HL-60/S4 treated with phorbol 12-myristate 13-acetate at 8.2 ng/mL for 4 days and 3 days (cell line): Measurements from ENCODE around the gene IREB2.
"Not testable (repeated sequence)": the region's sequence is repeated elsewhere in the genome, so short reads cannot be mapped to it uniquely, and the experiment has no call there.

Experiments
- in situ Hi-C: fragments of 300-500 bp; cut with MboI; formaldehyde crosslinking; loops from 2 replicates; pipeline ENCODE4 v1.15.0; 2022; ENCODE audit warnings: low sequenced_read_pairs

Gene IREB2

DNA sequence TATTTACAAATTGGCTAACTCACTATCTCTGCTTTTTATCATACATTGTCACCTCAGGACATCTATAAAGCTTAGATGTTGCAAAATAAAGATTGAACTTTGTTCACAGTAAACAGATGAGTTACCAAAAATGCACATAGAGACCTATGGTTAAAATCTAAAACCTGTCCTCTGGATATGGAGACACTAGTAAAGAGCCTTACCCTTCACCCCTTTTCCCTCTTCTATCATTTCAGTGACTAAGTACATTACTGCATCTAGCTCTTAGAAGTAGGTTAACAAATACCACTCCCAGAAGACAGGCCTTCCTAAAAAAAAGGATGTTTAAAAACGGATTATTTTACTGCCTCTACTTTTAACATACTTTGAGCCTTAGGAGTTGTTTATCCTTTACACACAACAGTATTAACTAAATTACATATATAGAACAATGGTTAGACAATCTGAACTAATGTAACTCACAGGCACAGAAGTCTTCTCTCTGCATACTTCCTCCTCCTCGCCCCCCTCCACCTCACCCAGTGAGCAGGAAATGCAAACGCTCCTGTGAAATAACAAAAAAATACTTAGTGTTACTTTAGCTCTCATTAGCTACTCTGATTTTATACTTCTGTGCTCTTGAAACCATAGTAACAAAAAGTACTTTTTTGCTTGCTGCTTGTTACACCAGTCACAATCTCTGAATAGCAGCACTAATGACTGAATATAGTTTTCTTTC lies 23.3 kb downstream of the IREB2 start:
- in situ Hi-C loops, result no loop called here

DNA sequence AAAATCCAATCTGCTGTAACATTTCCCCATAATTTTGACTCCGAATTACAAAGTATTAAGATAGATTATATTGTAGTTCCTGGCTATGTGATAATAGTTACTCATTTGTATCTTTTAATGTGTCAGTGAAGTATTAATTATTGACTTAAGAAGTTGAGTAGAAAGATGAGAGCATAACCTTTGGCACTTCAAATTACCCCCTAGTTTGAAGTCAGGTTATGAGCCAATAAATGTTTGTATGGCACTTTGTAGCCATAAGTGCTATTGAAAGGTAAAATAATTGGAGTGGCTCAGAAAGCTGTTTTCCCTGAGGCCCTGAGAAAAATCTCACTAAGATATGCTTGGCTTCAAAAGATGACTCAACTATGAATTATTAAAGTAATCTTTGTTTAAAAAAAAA lies 31.0 kb downstream of the IREB2 start:
- in situ Hi-C loops, result no loop called here

DNA sequence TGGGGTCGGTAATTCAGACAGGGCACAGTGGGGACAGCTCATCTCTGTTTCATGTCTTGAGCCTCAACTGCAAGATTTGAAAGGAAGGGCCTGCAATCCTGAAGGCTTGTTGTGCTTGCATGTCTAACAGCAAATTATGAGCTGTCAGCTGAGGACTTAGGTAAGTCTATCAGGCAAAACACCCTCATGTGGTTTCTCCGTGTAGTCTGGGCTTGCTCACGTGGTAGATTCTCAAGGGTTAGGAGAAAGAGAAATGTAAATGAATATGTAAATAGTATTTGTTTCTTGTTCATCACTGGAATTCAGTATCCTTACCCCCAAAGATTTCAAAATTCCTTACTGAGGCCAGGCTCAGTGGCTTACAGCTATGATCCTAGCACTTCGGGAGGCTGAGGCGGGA lies 39.3 kb downstream of the IREB2 start:
- in situ Hi-C loops, result no loop called here

DNA sequence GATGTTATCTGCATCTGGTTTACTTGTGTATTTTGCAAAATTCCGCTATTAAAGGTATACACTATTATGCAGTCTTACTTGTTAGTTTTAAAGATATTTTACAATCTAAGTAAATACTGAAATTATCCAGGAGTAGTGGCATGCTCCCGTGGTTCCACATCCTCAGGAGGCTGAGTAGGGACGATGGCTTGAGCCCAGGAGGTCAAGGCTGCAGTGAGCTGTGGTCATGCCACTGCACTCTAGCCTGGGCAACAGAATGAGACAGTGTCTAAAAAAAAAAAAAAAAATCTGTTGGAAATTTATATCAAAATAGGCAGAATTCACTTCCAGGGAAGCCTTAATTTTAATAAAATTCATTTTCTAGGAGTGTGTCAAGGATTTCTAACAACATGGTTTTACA lies 41.6 kb downstream of the IREB2 start:
- in situ Hi-C loops, result loop anchor here (10.0 kb wide), 1 partner anchor 175 kb away; no protein-coding TSS in a partner anchor

DNA sequence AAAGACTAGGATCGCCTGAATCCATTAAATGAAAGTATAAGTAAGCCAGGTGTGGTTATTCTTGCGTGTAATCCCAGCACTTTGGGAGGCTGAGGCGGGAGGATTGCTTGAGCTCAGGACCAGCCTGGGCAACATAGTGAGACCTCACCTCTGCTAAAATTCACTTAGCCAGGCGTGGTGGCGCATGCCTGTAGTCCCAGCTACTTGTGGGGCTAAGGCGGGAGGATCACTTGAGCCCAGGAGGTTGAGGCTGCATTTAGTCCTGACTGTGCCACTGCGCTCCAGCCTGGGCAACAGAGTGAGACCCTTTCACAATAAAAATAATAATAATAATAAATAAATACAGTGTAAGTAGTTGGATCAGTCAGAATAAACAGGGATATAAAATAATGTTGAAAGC lies 43.9 kb downstream of the IREB2 start:
- in situ Hi-C loops, result loop anchor here (10.0 kb wide), 1 partner anchor 177 kb away; no protein-coding TSS in a partner anchor

DNA sequence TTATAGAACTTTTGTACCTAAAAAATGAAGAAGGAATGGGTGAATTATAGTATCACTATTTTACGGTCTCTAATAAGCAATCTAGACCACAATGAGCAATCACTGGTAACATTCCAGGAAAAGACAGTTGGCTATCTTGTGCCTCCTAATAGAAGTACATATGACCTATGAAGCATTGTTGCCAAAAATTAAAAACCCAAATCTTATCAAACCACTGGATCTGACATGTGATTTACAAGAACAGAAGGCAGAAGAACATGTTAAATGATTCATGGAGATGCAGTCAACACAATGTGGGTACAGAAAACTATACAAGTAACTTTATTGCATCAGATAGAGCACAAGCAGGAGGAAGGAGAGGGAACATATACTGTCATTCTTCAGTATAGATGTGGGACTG lies 54.9 kb downstream of the IREB2 start:
- in situ Hi-C loops, result no loop called here

DNA sequence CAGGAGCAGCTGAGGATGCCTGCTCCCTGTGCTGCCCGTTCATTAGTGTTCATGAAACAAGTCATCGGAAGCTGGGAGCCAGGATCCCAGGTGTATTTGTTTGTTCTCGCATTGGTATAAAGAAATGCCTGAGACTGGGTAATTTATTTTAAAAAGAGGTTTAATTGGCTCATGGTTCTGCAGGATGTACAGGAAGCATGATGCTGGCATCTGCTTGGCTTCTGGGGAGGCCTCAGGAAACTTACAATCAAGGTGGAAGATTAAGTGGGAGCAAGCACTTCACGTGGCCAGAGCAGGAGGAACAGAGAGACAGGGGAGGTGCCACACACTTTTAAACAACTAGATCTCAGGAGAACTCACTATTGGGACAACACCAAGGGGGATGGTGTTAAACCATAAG lies 63.8 kb downstream of the IREB2 start:
- in situ Hi-C loops, result no loop called here

DNA sequence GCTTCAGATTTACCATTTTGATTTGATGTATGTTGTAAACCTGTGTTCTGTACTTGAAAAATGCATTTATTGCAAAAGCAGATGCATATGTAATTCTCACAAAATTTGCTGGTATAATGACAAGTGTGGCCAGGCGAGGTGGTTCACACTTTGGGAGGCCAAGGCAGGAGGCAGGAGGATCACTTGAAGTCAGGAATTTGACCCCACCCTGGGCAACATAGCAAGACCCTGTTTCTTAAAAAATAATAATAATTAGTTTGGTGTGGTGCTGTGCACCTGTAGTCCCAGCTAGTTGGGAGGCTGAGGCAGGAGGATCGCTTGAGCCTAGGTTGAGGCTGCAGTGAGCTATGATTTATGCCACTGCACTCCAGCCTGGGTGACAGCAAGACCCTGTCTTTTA lies 64.6 kb downstream of the IREB2 start:
- in situ Hi-C loops, result no loop called here

DNA sequence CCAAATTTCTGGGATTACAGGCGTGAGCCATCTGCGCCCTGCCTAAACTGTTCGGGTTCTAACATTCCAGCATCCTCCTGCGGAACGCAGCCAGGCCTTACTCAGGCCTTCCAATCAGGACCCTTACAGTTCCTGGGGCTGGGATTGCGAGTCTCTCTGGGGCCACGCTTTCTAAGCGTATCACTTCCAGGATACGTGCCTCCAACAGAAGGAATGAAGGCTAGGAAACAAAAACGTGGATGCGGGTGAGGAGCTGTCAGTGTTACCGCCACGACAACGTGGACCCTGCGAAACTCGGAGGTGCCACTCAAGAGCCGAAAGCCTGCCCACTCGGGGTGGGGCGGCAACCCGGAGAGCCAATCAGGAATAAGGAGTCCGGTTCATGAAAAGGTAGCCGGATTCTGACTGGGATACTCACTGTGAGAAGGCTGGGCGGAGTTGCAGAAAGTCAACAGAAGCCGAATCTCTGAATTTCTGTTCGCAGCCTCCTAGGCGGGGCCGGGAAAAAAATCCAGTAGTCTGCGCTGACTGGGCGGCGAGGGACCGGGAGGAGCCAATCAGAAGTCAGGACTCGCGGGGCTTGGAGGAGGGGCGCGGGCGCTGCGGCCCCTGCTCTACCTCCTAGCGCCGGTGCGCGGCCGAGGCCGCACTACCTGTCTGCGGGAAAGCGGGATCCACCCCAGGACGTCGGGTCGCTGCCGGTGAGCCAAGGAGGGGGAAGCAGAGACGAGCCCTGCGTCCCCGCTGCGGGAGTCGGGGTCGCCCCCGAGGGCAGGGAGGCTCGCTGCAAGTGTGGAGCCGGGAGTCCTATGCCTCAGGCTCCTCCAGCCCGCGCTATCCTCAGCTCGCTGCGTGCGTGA lies 69.2 kb downstream of the IREB2 start, which contains the start of gene HYKK:
HYKK (plus strand) TSS at position 607 of the 860 bp plus-strand sequence. CDS start 5,512 bp downstream, outside the sequence.
- in situ Hi-C loops, result no loop called here

DNA sequence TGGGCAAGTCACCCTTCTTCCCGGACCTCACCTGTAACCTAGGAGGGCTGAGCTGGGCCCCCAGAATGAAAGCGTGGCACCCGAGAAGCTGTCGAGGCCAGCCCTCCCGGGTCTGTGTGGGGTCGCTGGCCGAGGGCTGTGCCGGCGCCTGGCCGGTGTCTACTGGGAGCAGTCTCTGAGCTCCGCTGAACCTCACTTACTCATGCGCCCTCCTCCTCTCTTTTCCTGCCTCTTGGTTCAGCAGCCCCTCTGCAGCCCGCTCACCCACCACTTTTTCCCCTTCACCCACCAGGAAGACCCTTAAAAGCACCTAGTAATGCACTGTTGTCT lies 69.8 kb downstream of the IREB2 start:
- in situ Hi-C loops, result no loop called here

DNA sequence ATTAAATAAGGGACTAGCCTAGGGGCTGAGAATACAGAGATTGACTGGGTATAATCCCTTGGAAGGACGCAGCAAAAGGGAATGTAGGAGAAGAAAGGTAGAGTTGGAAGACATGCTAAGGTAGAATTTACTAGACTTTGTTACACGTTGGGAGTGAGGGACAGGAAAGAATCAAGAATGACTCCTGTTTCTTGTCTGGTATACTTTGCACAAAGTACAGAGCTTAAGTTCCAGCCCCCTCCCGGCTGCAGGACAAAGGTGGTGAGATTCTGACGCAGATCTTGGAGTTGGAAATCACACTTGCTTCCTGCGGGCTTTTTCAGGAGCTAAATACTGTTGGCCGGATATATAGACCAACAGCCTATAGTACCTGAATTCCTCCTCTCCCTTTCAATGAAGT lies 70.3 kb downstream of the IREB2 start:
- in situ Hi-C loops, result no loop called here

DNA sequence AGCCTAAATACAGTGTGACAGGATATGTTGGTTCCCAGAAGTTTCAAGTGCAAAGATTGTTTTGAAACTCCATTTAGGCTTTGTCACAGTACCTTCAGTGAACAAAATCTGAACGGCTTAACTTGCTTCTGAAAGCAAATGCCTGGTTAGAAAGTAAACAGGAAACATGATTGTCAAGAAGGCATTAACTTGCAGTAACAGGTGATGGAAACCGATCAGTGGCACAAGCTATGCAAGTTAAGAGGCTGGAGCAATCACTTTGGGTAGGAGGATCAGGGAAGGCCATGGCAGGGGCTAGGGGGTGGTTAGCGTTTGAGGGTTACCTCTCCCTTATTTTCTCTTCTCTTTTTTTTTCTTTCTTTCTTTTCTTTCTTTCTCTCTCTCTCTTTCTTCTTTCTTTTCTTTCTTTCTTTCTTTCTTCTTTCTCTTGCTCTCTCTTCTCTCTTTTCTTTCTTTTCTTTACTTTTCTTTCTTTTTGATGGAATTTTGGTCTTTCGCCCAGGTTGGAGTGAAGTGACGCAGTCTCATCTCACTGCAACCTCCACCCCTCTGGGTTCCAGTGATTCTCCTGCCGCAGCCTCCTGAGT lies 71.8 kb downstream of the IREB2 start:
- in situ Hi-C loops, result no loop called here

DNA sequence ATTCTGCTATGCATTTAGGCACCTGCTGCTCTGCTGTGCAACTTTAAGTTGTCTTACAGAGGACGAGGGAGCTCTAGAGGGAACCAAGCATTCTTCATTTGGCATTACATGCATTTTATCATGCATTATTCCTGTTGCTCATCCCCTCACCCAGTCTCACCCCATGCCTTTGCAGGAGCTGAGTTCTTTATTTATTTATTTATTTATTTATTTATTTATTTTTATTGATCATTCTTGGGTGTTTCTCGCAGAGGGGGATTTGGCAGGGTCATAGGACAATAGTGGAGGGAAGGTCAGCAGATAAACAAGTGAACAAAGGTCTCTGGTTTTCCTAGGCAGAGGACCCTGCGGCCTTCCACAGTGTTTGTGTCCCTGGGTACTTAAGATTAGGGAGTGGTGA lies 82.0 kb downstream of the IREB2 start:
- in situ Hi-C loops, result not testable (repeated sequence)

DNA sequence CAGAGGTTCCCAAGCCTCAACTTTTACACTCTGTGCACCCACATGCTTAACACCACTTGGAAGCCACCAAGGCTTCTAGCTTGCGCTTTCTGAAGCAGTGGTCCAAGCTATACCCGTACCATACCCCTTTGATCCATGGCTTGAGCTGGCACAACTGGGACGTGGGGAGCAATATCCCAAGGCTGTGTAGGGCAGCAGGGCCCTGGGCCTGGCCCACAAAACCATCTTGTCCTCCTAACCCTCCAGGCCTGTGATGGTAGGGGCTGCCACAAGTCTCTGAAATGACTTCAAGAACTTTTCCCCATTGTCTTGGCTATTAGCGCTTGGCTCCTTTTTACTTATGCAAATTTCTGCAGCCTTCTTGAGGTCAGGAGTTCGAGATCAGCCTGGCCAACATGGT lies 86.2 kb downstream of the IREB2 start:
- in situ Hi-C loops, result no loop called here

DNA sequence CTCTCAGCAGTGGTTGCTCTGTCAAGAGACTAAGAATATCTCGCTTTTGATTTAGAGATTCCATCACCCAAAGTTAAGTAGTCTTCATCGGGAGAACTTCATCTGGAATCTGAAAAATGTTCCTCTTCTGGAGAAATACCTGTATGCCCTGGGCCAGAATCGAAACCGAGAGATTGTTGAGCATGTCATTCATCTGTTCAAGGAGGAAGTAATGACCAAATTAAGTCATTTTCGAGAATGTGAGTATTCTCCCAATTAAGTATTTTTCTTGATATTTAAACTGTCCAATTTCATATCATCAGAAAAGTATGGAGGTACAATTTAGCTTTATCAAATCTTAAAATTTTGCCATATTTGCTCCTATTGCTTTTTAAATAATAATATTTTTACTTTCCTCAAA lies 89.3 kb downstream of the IREB2 start:
- in situ Hi-C loops, result no loop called here

DNA sequence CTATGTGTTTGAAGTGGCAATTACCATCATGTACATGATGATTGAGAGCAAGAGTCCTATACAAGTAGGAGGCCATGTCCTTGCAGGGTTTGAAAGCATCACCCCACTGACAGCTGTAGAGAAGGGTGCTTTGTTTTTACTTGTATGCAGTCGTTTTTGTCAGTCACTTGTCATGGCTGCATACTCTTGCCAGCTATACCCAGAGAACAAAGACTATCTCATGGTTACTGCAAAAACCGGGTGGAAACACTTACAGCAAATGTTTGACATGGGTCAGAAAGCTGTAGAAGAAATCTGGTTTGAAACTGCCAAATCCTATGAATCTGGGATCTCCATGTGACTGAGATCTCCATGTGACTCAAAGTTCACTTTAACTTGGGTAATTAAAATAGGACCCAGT lies 95.3 kb downstream of the IREB2 start:
- in situ Hi-C loops, result no loop called here

DNA sequence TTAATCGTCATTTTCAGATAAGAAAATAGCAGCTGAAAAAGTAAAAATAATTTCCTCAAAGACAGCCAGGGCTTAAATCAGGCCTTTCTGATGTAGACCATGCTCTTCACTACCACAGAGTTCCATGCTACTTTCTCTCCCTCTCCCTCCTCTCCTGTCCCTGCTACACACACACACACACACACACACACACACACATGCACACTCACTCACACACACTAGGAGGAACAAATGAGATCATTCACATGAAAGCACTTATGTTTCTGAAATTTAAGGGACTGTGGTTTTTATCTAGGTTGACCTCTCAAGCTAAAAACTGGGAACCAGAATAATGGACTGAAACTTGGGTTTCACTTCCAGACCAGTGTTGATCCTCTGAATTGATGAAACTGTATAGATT lies 98.1 kb downstream of the IREB2 start:
- in situ Hi-C loops, result no loop called here

DNA sequence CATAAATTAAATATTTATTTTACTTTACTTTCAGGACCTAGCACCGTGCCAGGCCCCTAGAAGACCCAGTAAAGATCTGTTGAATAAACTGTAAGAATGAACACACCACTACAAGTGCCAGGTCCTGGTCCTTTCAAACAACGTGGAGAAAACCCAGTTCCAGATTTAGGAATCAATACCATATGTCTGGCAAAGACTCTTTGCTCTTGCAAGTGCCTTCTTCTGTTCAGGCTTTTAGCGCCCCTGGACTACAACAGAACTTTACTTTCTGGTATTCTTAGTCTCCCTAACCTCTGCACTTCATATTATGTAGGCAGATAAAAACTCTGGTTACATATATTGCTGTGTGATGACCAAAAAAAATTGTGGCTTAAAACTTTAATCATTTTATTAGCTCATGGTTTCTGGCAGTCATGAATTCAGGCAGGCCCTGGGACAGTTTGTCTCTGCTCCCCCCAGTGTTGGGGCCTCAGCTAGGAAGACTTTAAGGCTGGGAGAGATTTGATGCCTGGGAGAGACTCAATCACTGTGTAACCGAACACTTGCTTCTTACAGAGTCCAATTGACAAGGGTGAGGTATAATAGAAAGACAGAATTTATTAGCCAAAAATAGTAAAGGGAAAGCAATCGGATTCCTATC lies 99.4 kb downstream of the IREB2 start:
- in situ Hi-C loops, result no loop called here

DNA sequence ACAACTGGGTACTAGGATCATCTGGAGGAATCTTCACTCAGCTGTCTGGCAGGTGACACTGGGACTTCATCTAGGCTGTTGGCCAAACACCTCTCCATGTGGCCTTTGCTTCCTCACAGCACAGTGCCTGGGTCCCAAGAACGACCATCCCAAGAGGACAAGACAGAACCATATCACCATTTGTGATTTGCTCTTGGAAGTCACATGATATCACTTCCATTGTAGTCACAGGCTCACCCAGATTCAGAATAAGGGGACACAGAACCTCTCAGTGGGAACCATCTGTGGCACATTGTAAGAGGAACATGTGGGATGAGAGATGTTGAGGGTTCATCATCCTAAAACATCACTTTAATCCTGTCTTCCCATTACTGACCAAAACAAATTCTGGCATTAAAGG lies 100.3 kb downstream of the IREB2 start:
- in situ Hi-C loops, result no loop called here

DNA sequence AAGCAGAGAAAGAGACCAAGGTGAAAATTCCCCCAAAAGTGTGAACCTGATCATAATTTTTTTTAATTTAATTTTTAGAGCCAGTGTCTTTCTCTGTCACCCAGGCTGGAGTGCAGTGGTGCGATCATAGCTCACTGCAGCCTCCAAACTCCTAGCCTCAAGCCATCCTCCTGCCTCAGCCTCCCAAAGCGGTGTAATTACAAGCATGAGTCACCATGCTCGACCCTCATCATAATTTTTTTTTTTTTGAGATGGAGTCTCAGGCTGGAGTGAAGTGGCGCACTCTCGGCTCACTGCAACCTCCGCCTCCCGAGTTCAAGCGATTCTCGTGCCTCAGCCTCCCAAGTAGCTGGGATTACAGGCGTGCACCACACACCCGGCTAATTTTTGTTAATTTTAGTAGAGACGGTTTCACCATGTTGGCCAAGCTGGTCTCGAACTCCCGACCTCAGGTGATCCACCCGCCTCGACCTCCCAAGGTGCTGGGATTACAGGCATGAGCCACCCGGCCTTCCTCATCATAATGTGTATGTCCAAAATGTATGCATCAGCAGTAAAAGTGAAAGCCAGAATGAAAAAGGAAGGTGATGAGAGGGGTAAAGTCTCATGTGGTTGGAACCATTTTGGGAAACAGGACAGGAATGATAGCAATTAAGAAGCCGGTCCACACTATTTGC lies 101.6 kb downstream of the IREB2 start:
- in situ Hi-C loops, result not testable (repeated sequence)
